CD4-positive, alpha-beta T cell treated with Interleukin-17A for 4 hours (primary cell): Measurements from ENCODE around the gene PPIF.

Experiments
- DNase-seq: peaks from one replicate; pipeline ENCODE4 v3.0.0-alpha.2; 2020; ENCODE audit warnings: mixed read lengths

Gene PPIF

DNA sequence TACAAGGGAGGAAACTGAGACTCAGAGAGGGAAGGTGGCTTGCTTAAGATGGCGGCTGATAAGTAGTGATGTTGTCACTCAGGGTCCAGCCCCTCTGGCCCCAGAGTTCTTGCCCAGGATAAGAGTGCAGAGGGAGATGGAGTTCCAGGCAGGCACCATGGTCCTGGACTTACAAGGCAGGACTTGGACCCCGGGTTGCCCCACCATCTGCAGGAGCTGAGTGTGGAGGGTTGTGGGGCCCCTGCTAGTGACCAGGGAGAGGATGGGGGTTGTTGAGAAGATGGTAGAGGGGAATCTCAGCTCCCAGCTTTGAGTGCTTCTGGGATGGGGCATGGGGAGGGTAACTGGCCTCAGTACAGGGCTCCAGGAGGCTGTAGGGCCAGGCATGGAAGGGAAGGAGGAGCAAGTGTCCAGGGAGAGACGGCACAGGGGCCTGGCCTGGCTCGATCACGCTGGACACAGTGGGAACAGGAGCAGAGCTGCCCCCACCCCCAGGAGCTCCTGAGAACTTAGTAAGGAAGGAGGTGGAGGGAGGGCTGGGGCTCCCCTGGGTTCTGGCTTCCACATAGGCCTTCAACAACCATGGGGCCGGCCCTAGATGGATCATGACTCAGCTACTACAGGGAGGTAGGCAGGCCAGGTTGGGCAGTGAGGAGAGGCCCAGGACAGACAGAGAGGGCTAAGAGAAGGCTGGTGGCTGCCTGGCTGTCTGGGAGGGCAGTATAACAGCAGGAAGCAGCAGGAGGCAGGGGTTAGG is 28.2 kb downstream of the PPIF start:
- no peak for DNase-seq

DNA sequence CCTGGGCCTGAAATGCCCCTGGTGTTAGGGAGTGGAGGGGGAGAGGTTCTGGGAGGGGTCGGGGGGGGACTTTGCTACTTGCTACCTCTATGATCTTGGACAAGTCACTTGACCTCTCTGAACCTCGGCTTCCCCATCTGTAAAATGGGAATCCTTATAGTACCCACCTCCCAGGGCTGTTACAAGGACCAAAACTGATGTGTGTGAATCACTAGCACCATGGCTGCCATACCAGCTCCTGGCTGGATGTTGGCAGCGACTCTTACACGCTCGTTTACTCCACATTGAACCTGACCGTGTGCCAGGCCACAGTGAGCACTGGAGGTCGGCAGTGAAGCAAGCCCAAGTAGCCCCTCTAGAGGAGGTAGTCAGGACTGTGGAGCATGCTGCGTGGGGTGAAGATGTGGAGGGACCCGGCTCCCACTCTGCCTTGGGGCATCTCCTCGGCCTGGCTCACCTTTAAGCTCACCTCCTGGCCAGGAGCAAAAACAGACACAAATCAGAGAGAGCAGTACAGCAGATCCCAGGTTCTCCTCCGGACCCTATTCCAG is 28.9 kb downstream of the PPIF start:
- no peak for DNase-seq

DNA sequence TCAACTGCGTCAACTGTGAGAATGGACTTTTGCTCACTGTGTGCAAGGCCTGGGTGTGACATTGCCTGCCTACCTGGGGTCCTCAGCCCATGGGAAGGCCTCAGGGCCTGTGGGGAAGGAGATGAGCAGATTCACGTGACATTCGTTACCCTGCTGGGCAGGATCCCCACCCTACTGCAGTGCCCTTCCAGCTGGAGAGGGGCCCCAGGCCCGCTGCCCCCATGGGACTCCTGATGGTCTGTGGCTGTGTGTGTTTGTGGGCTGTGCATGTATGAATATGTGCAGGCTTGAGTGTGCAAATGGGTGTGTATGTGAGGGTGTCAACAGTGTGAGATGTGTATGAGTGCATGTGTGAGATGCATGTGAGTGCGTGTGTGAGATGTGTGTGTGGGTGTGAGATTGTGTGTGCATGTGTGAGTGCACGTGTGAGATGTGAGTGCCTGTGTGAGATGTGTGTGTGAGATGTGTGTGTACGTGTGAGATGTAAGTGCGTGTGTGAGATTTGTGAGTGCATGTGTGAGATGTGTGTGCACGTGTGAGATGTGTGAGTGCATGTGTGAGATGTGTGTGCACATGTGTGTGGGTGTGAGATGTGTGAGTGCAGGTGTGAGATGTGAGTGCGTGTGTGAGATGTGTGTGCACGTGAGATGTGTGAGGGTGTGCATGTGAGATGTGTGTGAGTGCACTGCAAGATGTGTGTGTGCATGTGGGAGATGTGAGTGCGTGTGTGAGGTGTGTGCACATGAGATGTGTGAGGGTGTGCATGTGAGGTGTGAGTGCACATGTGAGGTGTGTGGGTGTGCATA is 29.7 kb downstream of the PPIF start:
- DNase-seq: no peak

DNA sequence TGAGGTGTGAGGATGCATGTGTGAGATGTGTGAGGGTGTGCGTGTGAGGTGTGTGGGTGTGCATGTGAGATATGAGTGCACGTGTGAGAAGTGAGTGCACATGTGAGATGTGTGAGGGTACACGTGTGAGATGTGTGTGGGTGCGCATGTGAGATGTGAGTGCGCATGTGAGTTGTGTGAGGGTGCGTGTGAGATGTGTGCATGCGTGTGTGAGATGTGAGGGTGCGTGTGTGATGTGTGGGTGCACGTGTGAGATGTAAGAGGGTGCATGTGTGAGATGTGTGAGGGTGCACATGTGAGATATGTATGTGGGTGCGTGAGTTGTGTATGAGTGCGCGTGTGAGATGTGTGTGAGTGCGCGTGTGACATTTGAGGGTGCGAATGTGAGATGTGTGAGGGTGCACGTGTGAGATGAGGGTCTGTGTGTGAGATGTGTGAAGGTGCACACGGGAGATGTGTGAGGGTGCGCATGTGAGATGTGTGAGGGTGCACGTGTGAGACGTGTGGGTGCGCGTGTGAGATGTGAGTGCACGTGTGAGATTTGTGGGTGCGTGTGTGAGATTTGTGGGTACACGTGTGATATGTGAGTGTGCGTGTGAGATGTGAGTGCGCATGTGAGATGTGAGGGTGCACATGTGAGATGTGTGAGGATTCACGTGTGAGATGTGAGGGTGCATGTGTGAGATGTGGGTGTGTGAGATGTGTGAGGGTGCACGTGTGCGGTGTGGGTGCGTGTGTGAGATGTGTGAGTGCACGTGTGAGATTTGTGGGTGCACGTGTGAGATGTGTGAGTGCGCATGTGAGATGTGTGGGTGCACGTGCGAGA is 30.5 kb downstream of the PPIF start:
- DNase-seq: no peak

DNA sequence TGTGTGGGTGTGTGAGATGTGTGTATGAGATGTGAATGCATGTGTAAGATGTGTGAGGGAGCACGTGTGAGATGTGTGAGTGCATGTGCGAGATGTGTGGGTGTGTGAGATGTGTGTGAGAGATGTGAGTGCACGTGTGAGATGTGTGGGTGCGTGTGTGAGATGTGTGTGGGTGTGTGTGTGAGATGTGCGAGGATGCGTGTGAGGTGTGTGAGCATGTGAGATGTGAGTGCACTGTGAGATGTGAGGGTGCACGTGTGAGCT is 31.0 kb downstream of the PPIF start:
- DNase-seq: no peak

DNA sequence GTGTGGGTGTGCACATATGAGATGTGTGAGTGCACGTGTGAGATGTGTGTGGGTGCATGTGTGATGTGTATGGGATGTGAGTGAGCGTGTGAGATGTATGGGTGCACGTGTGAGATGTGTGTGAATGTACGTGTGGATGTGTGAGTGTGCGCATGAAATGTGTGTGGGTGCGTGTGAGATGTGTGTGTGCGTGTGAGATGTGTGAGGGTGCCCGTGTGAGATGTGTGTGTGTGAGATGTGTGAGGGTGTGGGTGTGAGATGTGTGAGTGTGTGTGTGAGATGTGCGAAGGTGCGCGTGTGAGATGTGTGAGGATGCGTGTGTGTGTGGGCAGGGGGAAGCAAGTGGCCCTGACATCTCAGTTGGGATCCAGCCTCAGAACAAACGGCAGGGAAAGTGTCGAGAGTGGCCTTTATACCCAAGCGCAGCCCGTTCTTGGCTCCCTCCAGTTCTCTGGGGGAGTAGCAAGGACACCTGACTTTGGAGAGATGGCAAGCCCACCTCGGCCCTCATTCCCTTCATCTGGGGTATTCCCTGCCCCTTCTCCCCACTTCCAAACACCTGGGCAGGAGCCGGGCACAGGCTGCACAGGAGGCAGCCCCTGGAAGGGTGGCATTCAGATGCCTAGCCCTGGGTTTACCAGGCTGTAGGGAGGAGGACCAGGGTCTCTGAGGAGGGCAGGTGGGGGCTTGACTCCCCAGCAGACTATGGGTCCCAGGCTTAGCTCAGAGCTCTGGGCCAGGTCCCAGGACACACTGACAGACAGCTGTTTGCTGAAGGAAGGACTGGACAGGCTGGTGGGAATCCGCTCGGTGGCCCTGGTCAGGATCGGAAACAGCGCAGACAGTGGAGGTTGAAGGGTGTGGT is 31.6 kb downstream of the PPIF start:
- DNase-seq: no peak

DNA sequence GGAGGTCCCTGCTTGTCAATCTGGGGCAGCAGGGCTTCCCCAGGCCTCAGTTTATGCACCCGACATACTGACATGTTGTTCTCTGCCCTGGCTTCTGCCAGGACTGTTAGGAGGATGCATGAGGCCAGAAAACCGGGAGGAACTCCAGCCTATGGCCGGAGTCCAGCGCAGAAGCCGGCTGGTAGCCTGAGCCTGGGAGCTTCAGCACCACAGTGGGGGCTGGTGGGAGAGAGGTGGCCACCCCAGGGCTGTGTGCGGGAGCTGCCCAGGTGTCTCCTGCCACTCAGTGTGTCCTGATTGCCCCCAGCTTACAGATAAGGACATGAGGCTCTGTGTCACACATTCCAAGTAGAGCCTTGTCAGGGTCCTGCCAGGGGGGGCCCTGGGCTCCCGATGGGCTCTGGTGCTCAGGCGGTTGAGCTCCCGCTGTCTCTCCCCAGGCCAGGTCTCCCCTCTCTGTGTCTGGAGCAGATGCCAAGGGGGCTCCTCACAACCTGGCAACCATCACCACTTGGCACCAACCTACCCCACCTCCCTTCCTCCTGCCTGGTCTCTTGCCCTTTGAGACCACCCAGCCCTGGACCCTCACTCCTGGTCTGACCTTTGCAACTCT is 32.3 kb downstream of the PPIF start:
- no peak for DNase-seq

DNA sequence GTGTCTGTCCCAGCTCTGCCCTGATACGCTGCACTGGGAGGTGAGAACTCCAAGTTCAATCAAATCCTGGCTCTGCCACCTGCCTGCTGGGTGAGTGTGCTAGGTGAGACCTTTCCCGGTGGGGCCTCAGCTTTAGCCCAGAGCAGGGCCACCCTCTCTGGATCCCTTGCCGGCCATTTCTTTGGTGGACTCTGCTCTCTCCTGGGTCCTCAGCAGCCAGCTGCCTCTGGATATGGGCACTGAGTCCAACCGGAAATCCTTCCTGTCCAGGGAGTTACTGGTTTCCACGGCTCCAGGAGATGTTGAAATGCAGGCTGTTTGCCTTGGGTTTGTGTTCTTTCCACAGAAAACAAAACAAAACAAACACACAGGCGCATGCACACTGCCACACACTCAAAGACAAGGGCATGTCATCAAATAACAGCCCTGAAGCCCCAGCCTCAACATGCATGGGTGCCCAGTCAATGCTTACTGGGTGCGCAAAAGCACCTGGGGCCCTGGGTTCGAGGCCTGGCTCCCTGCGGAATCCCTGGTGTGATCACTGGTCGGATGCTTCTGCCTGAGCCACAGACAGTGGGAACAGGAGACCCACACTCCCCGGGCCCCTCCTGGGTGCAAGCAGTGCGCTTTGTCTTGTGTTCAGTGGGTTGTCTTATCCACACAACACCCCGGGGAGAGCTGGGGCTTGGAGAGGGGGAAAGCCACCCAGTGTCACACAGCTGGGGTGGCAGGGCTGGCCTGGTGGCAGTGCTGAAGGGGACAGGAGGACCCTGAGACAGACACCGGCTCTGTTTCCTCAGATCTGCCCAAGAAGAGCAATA is 33.1 kb downstream of the PPIF start:
- no peak for DNase-seq

DNA sequence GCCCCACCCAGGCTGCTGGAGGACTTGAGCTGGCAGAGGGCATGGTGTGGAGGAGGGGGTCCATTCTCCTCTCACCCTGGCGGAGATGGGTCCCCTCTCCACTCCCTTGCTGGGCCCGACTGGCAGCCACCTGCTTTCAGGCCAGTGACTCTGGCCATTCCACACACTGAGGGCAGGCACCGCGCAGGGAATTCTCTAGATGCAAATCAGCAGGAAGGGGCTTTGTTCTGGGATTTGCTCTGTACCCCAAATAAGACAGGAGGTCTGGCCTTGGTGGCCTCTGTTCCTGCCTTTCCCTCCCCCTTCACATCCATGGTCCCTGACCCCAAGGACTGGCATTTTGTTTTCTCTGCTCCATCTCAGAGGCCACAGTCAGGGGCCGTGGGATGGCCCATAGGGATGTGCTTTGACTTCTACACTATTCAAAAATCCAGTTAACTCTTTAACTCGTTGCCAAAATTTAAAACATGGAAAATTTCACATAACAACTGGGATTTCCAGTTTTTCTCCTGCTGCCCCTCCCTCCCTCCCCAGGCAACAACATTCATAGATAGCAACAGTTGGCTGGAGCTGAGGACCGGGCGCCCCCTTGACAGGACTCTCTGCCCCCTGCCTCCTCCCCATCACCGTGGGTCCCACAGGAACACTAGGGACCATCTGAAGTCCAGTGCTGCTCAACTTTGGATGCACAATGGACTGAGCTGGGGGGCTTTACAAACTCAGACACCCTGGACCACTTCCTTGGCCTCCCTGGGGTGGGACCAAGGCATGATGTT is 33.9 kb downstream of the PPIF start:
- no peak for DNase-seq

DNA sequence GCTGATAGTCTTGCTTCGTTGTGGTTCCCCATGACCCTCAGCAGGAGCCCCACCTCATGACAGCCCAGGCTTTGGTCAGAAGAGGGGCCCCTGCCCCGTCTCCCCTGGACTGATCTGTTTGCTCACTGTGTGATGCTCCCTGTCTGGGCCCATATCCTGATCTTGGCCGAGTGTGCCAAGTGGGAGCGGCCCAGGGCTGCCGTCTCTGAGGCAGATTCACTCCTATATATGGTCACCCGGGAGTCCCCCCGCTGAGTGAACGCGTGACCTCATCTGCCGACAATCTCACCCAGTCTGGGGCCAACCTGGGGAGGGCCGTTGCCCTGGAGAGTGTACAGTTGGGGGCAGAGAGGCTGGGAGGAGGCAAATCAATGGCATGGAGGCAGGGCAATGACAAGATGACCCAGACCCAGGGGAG is 34.5 kb downstream of the PPIF start:
- DNase-seq: no peak

DNA sequence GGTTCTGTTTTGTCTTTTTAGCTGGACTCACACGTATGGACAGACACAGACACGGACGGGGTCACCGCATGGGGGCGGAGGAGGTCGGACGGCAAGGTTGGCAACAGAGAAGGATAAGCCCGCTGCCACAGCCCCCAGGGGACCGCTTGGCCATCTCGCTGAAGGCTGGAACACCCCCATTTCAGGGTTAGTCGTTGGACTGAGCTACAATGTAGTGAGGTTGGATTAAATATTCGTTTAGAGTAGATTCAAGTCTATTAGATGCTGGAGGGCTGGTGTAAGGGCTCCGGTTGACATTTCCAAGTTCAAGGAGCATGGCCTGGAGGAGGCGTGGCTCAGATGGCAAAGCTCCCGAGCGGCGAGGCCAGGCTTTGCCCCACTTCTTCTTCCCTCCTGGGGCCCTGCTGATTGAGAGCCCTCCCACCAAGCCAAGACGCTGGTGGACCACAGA is 35.2 kb downstream of the PPIF start:
- no peak for DNase-seq

DNA sequence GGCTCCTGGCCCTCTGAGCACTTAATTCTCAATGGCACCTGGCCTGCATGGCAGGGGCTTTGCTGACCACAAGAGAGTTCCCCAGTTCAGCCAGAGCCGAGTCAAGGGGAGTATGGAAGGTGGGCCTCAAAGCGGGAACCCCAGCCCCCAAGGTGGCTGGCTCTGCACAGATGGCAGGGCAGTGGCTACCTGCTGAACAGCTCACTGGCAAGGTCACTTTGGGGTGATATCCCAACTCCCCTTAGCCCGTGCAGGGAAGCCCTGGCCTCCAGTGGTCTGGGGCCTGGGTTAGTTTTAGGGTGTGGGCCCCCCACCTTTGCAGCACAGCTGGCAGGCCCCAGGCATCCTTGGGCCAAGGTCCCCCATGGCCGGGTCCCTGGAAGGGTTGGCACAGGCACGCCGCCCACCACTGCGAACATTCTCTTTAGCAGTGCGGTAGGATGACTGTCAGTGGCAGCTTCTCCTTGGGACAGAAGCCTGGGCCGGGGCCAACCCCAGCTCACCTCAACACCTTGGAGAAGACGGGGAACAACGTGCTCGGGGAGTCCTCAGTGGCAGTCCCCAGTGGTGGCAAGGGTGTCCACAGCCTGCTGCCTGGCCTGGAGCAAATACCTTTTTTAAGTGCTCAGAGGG is 36.8 kb downstream of the PPIF start:
- no peak for DNase-seq

DNA sequence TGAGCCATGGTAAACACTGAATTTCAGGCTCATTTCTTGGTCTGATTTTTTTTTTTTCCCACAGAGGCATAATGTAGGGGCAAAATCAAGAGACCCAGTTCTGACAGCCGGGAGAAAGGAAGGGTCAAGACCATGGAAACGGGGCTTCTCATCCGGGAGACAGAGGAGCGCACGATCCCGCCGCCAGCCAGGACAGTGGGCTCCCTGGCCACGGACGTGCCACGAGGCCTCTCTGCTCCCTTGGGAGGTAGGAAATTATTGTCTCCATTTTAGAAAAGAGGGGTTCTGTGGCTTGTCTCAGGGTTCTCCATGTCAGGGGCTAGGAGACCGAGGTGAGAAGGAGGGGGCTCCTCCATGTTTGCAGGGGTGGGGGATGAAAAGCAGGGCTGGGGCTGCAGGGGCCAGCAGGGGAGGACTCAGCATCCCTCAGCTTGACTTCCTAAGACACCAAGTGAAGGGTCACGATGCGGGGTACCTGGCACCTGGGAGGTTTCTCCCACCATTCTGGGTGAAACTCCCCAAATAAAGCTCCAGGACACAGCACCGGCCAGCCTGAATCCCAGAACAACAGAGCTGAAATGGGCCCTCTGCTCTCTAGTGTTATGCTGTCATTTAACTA is 37.6 kb downstream of the PPIF start:
- DNase-seq: no peak

DNA sequence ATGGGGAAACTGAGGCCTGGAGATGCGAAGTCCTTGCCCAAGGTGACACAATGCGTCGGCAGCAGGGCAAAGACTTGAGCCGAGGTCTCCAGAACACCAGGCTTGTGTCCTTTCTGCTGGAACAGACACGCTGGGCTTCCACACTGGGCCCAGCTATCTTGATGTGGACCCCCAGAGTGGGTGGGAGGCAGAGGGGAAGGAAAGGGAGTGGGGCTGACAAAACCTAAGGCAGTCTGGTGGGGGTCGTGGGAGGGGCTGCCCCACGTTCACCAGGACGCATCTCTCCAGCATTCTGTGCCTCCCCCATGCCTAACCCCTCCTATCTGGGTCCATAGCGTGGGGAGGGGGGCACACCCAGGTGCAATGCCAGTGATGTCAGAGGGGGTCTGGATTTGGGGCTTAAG is 38.1 kb downstream of the PPIF start:
- no peak for DNase-seq

DNA sequence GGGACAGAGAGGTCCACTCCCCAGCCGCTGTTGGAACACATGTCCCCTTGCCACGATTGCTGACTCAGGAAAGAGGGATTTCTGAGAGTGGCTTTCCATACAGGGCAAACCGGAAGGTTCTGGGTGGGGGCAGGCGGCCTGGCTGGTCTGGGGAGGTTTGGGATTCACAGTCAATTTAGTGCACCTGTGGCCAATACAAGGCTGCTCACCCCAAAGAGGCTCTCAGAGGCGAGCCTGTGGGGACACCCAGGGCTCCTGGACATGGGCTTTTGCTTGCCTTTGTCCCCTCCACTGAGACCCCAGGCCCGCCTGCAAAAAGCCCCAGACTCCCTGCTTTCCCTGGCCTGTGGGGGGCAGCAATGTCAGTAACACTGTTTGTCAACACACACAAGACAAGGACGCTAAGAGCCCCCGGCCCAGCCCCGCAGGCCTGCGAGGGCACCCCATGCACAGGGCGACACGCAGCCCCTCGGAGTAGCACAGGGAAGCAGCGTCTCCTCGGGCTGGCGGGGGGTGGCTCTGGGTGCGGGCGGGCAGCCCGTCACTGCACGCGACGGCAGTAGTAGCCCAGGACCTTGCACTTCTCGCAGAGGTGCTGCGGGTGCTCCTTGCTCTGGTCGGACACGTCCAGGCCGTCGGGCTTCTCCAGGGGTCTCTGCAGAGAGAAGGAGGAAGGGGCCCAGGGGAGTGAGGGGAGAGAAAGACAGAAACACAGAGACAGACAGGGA is 38.7 kb downstream of the PPIF start:
- no peak for DNase-seq

DNA sequence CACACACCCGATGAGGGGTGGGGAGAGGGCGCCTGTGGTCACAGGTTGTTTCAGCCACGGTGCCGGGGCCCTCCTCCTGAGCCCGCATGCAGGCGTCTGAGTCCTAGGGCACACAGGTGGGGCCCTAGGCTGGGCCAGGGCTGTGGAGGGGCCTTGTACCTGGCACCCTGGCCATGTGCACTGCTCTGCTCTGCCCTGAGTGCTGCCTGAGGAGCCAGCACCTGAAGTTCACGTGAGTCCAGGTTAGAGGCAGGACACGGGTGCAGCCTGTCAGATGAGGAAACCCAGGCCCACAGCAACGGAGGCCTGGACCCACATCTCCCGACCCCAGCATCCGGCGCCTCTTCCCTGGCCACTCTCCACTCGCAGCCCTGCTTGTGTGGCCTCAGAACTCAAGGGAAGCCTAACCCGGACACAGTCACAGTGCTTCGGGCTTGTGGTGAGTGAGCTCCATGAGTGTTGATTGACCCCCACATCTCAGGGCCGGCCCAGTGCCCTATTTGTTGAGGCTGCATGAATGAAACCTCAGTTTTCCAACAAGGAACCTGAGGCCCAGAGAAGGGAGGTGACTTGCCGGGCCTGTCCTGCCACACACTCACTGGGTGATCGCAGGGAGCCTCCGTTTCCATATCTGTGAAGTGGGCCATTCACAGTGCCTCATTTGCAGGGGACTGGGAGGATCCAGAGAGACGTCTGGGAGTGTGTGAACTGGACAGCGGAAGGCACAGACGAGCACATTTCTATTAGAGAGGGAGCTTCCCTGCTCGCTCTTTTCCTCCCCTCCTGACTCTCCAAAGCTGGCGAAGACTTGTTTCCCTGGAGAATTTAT is 39.6 kb downstream of the PPIF start:
- no peak for DNase-seq

DNA sequence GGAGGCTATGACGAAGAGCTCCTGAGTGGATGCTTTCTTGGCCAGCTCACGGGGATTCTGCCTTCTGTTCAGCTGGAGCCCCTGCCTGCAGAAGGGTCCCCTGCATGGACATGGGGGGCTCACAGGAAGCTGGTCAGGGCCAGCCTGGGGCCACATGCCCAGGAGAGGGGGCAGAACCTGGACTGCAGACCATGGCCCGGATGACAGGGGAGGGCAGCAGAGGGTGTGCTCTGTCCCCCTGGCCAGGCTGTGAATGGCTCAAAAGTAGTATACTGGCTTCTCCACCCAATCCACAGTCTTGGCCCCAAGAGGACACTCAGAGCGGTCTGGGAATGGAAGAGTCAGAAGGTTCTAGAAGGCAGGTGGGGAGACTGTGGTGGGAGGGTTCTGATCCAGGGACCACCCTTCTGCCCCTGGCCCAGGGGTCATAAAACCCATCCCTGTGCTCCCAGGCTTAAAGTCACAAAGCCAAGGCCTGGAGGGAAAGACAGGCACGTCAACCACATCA is 40.3 kb downstream of the PPIF start:
- no peak for DNase-seq
